Measurements from ENCODE around the gene CD164L2. TPM values are rescaled to one million over a fixed set of nuclear protein-coding genes. Genes with fewer than 3 reads are reported as not detected.
A peak's percentile ranks its signal among the peaks of the same experiment; 100 is the strongest.

Gene CD164L2
- total RNA-seq, 1 donor from 2014 or later: 0.29 TPM

DNA sequence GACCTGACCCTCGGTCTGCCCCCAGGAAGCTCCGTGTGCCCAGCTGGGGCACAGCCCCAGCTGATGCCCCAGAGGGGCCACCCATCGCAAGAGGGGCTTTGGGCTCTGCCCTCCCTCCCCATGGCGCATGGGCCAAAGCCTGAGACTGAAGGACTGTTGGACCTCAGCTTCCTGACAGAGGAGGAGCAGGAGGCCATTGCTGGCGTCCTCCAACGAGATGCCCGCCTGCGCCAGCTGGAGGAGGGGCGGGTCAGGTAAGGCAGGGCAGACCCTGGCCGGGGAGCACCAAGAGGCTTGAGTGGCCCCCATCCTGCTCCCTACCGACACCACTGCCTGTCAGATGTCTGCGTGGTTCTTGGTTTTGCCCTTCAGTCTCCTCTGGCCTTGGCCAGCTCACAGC lies 37.9 kb downstream of the CD164L2 start:
- H3K4me3 ChIP-seq (ENCODE audit: low read depth, low read length): no peak overlapping the region
- H3K27me3 ChIP-seq (ENCODE audit: control insufficient read depth, insufficient read depth, low read length): peaks cover 2% of the 10 kb centered on the region
- no peaks in the 10 kb centered on the region for H3K36me3 ChIP-seq (ENCODE audit: control insufficient read depth, insufficient read depth, low read length)
- DNase-seq (ENCODE audit: low read depth): no peak
- TF ChIP-seq, protein P1, sequence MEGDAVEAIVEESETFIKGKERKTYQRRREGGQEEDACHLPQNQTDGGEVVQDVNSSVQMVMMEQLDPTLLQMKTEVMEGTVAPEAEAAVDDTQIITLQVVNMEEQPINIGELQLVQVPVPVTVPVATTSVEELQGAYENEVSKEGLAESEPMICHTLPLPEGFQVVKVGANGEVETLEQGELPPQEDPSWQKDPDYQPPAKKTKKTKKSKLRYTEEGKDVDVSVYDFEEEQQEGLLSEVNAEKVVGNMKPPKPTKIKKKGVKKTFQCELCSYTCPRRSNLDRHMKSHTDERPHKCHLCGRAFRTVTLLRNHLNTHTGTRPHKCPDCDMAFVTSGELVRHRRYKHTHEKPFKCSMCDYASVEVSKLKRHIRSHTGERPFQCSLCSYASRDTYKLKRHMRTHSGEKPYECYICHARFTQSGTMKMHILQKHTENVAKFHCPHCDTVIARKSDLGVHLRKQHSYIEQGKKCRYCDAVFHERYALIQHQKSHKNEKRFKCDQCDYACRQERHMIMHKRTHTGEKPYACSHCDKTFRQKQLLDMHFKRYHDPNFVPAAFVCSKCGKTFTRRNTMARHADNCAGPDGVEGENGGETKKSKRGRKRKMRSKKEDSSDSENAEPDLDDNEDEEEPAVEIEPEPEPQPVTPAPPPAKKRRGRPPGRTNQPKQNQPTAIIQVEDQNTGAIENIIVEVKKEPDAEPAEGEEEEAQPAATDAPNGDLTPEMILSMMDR (IDR thresholded peaks at IDR 0.05; ENCODE audit: insufficient read depth, low read length, poor library complexity, severe bottlenecking): no peak

DNA sequence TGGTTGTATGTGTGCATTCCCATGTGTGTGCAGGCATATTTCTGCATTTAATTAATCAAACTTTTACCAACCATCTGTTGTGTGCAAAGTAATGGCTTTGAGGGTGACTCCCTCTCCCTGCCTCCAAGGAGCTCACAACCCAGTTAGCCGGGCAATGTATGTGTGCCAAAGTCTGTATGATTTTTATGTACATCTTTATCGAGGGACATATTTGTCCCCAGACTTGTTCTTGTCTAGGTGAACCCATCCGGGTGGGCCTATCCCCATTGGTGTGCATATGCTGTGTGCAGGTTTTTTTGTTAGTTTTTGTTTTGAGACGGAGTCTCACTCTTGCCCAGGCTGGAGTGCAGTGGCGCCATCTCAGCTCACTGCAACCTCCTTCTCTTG lies 39.5 kb downstream of the CD164L2 start:
- no peaks in the 10 kb centered on the region for H3K27me3 ChIP-seq (ENCODE audit: control insufficient read depth, insufficient read depth, low read length)
- no peaks in the 10 kb centered on the region for H3K36me3 ChIP-seq (ENCODE audit: control insufficient read depth, insufficient read depth, low read length)
- H3K4me3 ChIP-seq (ENCODE audit: low read depth, low read length): peak overlapping the region; percentile 54
- no peak for DNase-seq (ENCODE audit: low read depth)
- TF ChIP-seq, protein P1 (IDR thresholded peaks at IDR 0.05; ENCODE audit: insufficient read depth, low read length, poor library complexity, severe bottlenecking): no peak

DNA sequence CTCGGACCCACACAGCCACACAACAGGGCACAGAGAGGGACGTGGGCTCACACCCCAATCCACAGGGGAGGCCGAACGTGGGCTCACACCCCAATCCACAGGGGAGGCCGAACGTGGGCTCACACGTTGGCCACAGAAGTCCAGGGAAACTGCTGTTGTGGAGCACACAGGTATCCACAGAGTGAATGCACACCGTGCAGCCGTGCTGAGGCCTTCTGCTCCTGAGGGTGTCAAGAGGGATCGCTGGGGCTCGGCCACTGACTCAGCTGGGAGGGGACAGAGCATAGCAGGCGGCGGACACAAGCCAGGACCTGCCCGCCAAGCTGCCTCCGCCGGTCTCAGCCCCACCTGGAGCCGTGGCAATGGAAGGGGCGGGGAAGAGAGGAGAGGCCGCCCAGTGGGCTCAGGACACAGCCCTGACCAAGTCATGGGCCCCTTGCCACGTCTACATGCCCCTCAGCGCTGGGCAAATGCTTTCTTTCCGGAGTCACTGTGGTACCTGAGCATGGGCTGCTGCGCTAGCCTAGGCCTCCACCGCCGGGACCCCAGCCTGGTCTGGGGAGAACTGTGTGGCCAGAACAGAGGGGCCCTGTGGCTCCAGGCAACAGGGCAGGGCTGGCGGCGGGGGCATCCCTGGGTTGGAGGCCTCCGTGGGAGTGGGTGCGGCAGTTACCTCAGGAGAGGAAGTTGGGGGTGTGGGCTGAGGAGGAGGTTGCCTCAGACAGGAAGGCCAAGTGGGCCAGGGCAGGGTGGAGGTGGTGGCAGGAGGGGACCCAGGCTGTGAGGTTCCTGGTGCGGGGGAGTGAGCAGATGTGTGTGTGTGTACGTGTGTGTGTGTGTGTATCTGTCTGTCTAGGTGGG lies 40.1 kb downstream of the CD164L2 start:
- H3K27me3 ChIP-seq (ENCODE audit: control insufficient read depth, insufficient read depth, low read length): no peaks in the 10 kb centered on the region
- no peak for DNase-seq (ENCODE audit: low read depth)
- TF ChIP-seq, protein P1 (IDR thresholded peaks at IDR 0.05; ENCODE audit: insufficient read depth, low read length, poor library complexity, severe bottlenecking): no peak
- no peaks in the 10 kb centered on the region for H3K36me3 ChIP-seq (ENCODE audit: control insufficient read depth, insufficient read depth, low read length)
- peak overlapping the region; percentile 54 for H3K4me3 ChIP-seq (ENCODE audit: low read depth, low read length)

DNA sequence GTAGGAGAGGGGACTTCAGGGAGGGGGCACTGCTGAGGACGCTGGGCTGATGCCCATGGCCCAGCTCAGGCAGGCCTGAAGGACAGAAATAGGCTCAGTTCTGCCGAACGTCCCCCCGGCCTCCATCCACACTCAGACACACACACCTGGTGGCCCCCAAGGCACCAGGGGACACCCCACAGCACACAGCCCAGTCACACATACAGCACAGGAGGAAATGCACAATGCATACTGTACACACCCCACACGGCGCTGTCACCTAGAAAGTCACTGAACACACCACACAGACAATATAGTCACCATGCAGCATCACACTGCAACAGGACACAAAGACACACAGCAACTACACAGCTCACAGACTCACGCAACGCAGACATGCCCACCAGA lies 40.7 kb downstream of the CD164L2 start:
- DNase-seq (ENCODE audit: low read depth): no peak
- TF ChIP-seq, protein P1 (IDR thresholded peaks at IDR 0.05; ENCODE audit: insufficient read depth, low read length, poor library complexity, severe bottlenecking): no peak
- peak overlapping the region; percentile 54 for H3K4me3 ChIP-seq (ENCODE audit: low read depth, low read length)
- no peaks in the 10 kb centered on the region for H3K27me3 ChIP-seq (ENCODE audit: control insufficient read depth, insufficient read depth, low read length)
- no peaks in the 10 kb centered on the region for H3K36me3 ChIP-seq (ENCODE audit: control insufficient read depth, insufficient read depth, low read length)

DNA sequence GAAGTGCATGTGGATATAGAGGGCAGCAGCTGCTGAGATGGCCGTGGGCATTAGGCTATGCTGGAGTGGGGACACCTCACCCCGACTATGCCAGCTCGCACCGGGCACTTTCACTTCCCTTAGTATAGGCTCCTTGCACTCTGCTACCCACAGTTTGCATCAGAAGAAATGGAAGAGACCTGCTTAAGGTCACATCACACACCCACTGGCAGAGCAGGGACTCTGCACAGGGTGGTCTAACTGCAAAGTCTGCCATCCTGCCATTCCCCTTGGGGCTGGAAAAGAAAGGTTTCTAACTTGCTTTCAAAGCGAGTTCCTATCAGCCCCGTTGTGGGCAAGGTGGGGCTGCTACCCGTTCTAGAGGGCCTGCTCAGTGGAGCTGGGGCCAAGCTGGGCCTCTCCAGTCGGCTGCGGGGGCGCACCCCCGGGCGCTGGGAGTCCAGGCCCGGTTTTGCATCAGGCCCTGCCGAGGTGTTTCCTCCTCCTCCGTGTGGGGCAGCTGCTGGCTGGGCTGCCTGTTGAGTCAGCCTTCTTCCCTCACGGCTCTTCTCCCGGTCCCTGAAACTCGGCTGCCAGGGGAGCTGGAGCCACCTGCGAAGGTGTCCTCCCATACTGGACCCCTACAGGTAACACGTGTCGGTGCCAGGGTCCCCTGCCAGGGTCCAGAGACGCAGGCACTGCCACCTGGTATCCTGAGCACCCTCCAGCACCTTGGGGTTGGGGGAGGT lies 41.4 kb downstream of the CD164L2 start, which contains the start of gene SYTL1:
TSS of gene SYTL1 (plus strand) at position 498 of the 728 bp plus-strand sequence. CDS start 3,313 bp downstream, outside the sequence.
- Histone ChIP-seq H3K36me3 (ENCODE audit: control insufficient read depth, insufficient read depth, low read length) (no peaks in the 10 kb centered on the region), H3K27me3 (ENCODE audit: control insufficient read depth, insufficient read depth, low read length) (no peaks in the 10 kb centered on the region), H3K4me3 (ENCODE audit: low read depth, low read length) (peak within 1 kb of the TSS; percentile 54)
- TF ChIP-seq, protein P1 (IDR thresholded peaks at IDR 0.05; ENCODE audit: insufficient read depth, low read length, poor library complexity, severe bottlenecking): no peak
- DNase-seq (ENCODE audit: low read depth): no peak

All from kidney epithelial cell (primary cell).